HFFc6 (cell line): ENCODE measurements around the gene PHACTR3. TPM values are rescaled to one million over a fixed set of nuclear protein-coding genes. Genes with fewer than 3 reads are reported as not detected.

Source experiments
- DNase-seq: peaks from one replicate; pipeline ENCODE4 v3.0.0-alpha.2; 2018
- H3K27ac Mint-ChIP-seq: 2 replicates; pipeline ENCODE4 v1.8.0; 2020; ENCODE audit warnings: mild to moderate bottlenecking, mixed read lengths
- H3K27me3 Mint-ChIP-seq: 2 replicates; pipeline ENCODE4 v1.8.0; 2021; ENCODE audit warnings: mild to moderate bottlenecking, moderate library complexity, mixed read lengths; ENCODE audit not compliant: insufficient read depth
- H3K36me3 Mint-ChIP-seq: 2 replicates; pipeline ENCODE4 v1.8.0; 2021; ENCODE audit warnings: low read depth, mixed read lengths
- H3K4me1 Mint-ChIP-seq: 2 replicates; pipeline ENCODE4 v1.8.0; 2020; ENCODE audit warnings: low read depth, mixed read lengths
- H3K4me3 Mint-ChIP-seq: 2 replicates; pipeline ENCODE4 v1.8.0; 2020; ENCODE audit warnings: mild to moderate bottlenecking, moderate library complexity, mixed read lengths
- H3K9me3 Mint-ChIP-seq: 2 replicates; pipeline ENCODE4 v1.8.0; 2020; ENCODE audit warnings: mild to moderate bottlenecking, mixed read lengths
- CTCF ChIP-seq: fragments of 200-600 bp; sonication (generic); IDR thresholded peaks from 2 replicates; pipeline ENCODE4 v1.5.0; 2021; ENCODE audit warnings: antibody characterized with exemption, mild to moderate bottlenecking
- total RNA-seq, 6 experiments: library from RNA; stranded (reverse); fragmentation: NEBNext Ultra II Directional; extraction: Animal tissue kit (Norgen Biotek cat#: 25700); gene quantifications; 2 replicates in 1 of 6; 3 replicates in 5 of 6; pipeline ENCODE4 v1.2.3, GENCODE V29; 2021

The PHACTR3 gene
- total RNA-seq, 6 experiments from 2014 or later: not detected

GRCh38 chr20:59823491-59824259 lies 219.3 kb downstream of the PHACTR3 start:
- Mint-ChIP-seq H3K4me3 (no peak overlapping the region), H3K9me3 (peaks cover 54% of the 10 kb centered on the region), H3K4me1 (no peaks in the 10 kb centered on the region), H3K36me3 (peaks cover 5% of the 10 kb centered on the region; the same call in 1 of the 2 replicates), H3K27me3 (peaks cover under 1% of the 10 kb centered on the region), H3K27ac (no peak overlapping the region)
- DNase-seq: no peak
- TF ChIP-seq CTCF: no peak

- Mint-ChIP-seq H3K36me3 (peaks cover 6% of the 10 kb centered on the region; the same call in 1 of the 2 replicates), H3K9me3 (peaks cover 50% of the 10 kb centered on the region), H3K4me1 (no peaks in the 10 kb centered on the region), H3K27ac (no peak overlapping the region), H3K4me3 (no peak overlapping the region), H3K27me3 (peaks cover 3% of the 10 kb centered on the region)
- TF ChIP-seq CTCF: no peak
- no peak for DNase-seq
Observed at GRCh38 chr20:59824711-59825562, 220.6 kb downstream of the PHACTR3 start.

- Mint-ChIP-seq H3K27me3 (peaks cover 3% of the 10 kb centered on the region), H3K9me3 (peaks cover 50% of the 10 kb centered on the region), H3K4me3 (no peak overlapping the region), H3K4me1 (no peaks in the 10 kb centered on the region), H3K27ac (no peak overlapping the region), H3K36me3 (peaks cover 10% of the 10 kb centered on the region; the same call in 1 of the 2 replicates)
- no peak for TF ChIP-seq CTCF
- no peak for DNase-seq
Observed at GRCh38 chr20:59825563-59825920, 221.2 kb downstream of the PHACTR3 start.

GRCh38 chr20:59825944-59826759 lies 221.8 kb downstream of the PHACTR3 start:
- Mint-ChIP-seq H3K27ac (no peak overlapping the region), H3K4me1 (no peaks in the 10 kb centered on the region), H3K27me3 (peaks cover 3% of the 10 kb centered on the region), H3K36me3 (peaks cover 10% of the 10 kb centered on the region; the same call in 1 of the 2 replicates), H3K9me3 (peaks cover 51% of the 10 kb centered on the region), H3K4me3 (no peak overlapping the region)
- no peak for TF ChIP-seq CTCF
- no peak for DNase-seq
